Epithelial cell of proximal tubule (primary cell): Measurements from ENCODE around the gene TAB2. TPM values are rescaled to one million over a fixed set of nuclear protein-coding genes. Genes with fewer than 3 reads are reported as not detected.

Source experiments
- DNase-seq: peaks from one replicate; pipeline ENCODE4 v3.0.0-alpha.2; 2011; ENCODE audit warnings: low read depth
- H3K4me3 ChIP-seq: 2 replicates; pipeline ENCODE4 v1.5.1; 2011; ENCODE audit warnings: low read depth, mild to moderate bottlenecking, low read length
- CTCF ChIP-seq: conservative IDR thresholded peaks from 2 replicates; pipeline ENCODE4 v1.5.1; 2012; ENCODE audit warnings: low read depth, mild to moderate bottlenecking, low read length
- total RNA-seq: library from RNA; depleted of rRNA; stranded (reverse); fragments of >200 nt; gene quantifications from 2 replicates; pipeline ENCODE4 v1.2.3, GENCODE V29; 2015

Gene TAB2
- total RNA-seq, 1 donor from 2014 or later: 18.7 TPM

GRCh38 chr6:149273318-149273717 lies 44.2 kb upstream of the TAB2 start:
- TF ChIP-seq CTCF: no peak
- DNase-seq: no peak
- H3K4me3 ChIP-seq: no peak overlapping the region

- no peak overlapping the region for H3K4me3 ChIP-seq
- TF ChIP-seq CTCF: no peak
- no peak for DNase-seq
Measured at GRCh38 chr6:149275621-149276020, 41.9 kb upstream of the TAB2 start.

- no peak for DNase-seq
- TF ChIP-seq CTCF: no peak
- H3K4me3 ChIP-seq: no peak overlapping the region
Measured at GRCh38 chr6:149277621-149278020, 39.9 kb upstream of the TAB2 start.

GRCh38 chr6:149278997-149279396 lies 38.5 kb upstream of the TAB2 start:
- H3K4me3 ChIP-seq: no peak overlapping the region
- no peak for TF ChIP-seq CTCF
- DNase-seq: no peak

GRCh38 chr6:149284904-149285303 lies 32.6 kb upstream of the TAB2 start:
- DNase-seq: no peak
- H3K4me3 ChIP-seq: no peak overlapping the region
- no peak for TF ChIP-seq CTCF

GRCh38 chr6:149285626-149286025 lies 31.9 kb upstream of the TAB2 start:
- DNase-seq: no peak
- no peak overlapping the region for H3K4me3 ChIP-seq
- TF ChIP-seq CTCF: no peak

- no peak for DNase-seq
- TF ChIP-seq CTCF: no peak
- no peak overlapping the region for H3K4me3 ChIP-seq
Measured at GRCh38 chr6:149286905-149287304, 30.6 kb upstream of the TAB2 start.
